ENCODE results near the gene FAM219A.
A peak's percentile ranks its signal among the peaks of the same experiment; 100 is the strongest.

FAM219A gene

GRCh38 chr9:34428325-34428958, 29.9 kb downstream of the FAM219A start:
- H3K27ac ChIP-seq = peak overlapping the region; percentile 84
- no peak overlapping the region for H3K4me3 ChIP-seq (ENCODE audit: low read depth, low read length)

DNA sequence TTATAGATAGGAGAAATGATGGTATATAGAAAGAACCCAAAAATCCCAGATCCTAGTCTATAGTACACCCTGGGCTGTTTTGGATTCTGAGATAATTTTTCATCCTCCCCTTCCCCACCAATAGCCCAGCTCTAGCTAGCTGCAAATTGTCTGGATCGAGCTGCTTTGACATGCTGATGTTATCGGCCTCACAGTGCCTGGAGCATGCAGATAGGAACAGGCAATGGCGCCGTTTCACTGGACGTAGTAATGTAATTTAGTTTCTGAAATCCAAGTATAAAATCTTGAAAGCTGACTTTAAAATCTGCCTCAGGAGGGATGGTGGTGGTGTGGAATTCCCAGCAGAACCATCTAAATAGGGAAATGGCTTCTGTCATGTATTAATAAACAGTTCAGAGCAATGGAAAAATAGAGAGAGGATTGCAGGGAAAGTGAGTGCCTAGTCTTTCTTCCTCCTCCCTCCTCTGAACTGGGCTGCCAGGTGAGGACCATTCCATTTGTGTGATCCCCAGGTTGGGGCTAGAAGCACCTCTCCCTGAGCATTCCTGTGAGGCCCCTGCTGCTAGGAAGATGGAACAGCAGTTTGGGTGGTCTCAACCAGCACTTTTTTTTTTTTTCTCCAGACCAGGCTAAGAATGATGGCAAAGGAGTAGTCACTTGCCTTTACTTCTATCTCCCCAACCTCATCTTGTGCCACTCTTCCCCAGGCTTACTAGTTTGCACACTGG, 31.9 kb downstream of the FAM219A start:
- TF ChIP-seq, protein P1, sequence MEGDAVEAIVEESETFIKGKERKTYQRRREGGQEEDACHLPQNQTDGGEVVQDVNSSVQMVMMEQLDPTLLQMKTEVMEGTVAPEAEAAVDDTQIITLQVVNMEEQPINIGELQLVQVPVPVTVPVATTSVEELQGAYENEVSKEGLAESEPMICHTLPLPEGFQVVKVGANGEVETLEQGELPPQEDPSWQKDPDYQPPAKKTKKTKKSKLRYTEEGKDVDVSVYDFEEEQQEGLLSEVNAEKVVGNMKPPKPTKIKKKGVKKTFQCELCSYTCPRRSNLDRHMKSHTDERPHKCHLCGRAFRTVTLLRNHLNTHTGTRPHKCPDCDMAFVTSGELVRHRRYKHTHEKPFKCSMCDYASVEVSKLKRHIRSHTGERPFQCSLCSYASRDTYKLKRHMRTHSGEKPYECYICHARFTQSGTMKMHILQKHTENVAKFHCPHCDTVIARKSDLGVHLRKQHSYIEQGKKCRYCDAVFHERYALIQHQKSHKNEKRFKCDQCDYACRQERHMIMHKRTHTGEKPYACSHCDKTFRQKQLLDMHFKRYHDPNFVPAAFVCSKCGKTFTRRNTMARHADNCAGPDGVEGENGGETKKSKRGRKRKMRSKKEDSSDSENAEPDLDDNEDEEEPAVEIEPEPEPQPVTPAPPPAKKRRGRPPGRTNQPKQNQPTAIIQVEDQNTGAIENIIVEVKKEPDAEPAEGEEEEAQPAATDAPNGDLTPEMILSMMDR (IDR thresholded peaks at IDR 0.05; ENCODE audit: low read depth, low read length) = no peak
- Histone ChIP-seq H3K27me3 (ENCODE audit: insufficient read depth, low read depth, severe bottlenecking) (no peaks in the 10 kb centered on the region), H3K9me3 (ENCODE audit: severe bottlenecking) (no peaks in the 10 kb centered on the region), H3K4me3 (ENCODE audit: low read depth, low read length) (no peak overlapping the region), H3K27ac (no peak overlapping the region), H3K36me3 (no peaks in the 10 kb centered on the region)
- DNase-seq = no peak

More at GRCh38 chr9:34428325-34428958, 29.9 kb downstream of the FAM219A start:
- peak; percentile 63 for DNase-seq
- no peaks in the 10 kb centered on the region for H3K36me3 ChIP-seq
- H3K27me3 ChIP-seq (ENCODE audit: insufficient read depth, low read depth, severe bottlenecking) = no peaks in the 10 kb centered on the region
- H3K9me3 ChIP-seq (ENCODE audit: severe bottlenecking) = no peaks in the 10 kb centered on the region
- TF ChIP-seq, protein P1 (IDR thresholded peaks at IDR 0.05; ENCODE audit: low read depth, low read length) = no peak

- Histone ChIP-seq H3K36me3 (no peaks in the 10 kb centered on the region), H3K9me3 (ENCODE audit: severe bottlenecking) (no peaks in the 10 kb centered on the region), H3K27ac (no peak overlapping the region), H3K27me3 (ENCODE audit: insufficient read depth, low read depth, severe bottlenecking) (no peaks in the 10 kb centered on the region), H3K4me3 (ENCODE audit: low read depth, low read length) (no peak overlapping the region)
- TF ChIP-seq, protein P1 (IDR thresholded peaks at IDR 0.05; ENCODE audit: low read depth, low read length) = no peak
- DNase-seq = no peak
Observed at GRCh38 chr9:34419716-34420504, 38.5 kb downstream of the FAM219A start.

DNA sequence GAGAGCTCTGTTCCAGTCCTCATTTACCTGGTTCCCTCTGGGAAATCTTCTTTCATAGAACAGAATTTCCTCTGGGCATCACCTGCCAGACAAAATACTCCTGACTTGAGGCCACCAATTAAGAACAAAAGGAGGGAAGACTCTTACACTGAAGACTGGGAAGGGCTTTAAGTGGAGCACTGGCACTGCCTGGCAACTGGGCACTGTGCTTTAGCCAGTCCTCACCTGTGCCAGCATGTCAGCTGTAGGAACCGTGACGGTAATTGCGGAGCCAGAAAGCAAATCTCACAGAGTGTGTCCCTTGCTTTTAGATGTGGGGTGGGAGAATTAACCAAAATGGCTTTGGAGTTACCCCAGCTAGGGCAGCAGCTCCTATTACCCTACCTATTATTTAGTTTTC, 40.6 kb downstream of the FAM219A start:
- Histone ChIP-seq H3K9me3 (ENCODE audit: severe bottlenecking) (no peaks in the 10 kb centered on the region), H3K27me3 (ENCODE audit: insufficient read depth, low read depth, severe bottlenecking) (no peaks in the 10 kb centered on the region), H3K4me3 (ENCODE audit: low read depth, low read length) (no peak overlapping the region), H3K27ac (no peak overlapping the region), H3K36me3 (no peaks in the 10 kb centered on the region)
- no peak for DNase-seq
- TF ChIP-seq, protein P1 (IDR thresholded peaks at IDR 0.05; ENCODE audit: low read depth, low read length) = no peak

DNA sequence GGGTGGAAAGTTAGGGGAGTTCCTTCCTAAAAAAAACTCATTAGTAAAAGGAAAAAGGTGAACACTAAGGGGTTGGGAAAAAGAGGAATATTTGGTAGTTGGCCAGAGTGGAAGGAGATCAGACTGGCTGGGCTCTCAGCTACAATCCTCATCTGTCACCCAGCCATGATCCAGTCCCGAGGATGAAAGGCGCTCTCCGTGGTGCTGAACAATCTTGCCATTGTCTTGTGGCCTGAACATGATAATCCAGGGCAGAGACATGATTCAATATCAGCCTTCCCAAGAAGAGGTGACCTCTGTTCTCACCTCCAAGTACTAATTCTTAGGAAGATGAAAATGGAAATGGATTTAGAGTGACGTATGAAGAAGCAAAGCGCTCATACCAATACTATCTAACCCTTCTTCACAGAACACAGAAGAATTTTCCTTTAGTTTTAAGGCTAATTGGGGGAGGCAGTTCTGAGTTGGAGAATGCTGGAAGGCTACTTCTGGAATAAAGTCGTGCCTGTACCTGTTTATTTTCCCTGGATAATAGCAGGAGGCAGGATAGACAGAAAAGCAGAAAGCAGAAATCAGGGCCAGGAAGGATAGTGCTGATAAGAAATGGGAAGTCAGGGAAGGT, 45.0 kb downstream of the FAM219A start:
- DNase-seq = no peak
- TF ChIP-seq, protein P1 (IDR thresholded peaks at IDR 0.05; ENCODE audit: low read depth, low read length) = no peak
- H3K27me3 ChIP-seq (ENCODE audit: insufficient read depth, low read depth, severe bottlenecking) = no peaks in the 10 kb centered on the region
- no peak overlapping the region for H3K4me3 ChIP-seq (ENCODE audit: low read depth, low read length)
- no peak overlapping the region for H3K27ac ChIP-seq
- no peaks in the 10 kb centered on the region for H3K36me3 ChIP-seq
- H3K9me3 ChIP-seq (ENCODE audit: severe bottlenecking) = no peaks in the 10 kb centered on the region
